CD4-positive, CD25-positive, alpha-beta regulatory T cell (primary cell): Measurements from ENCODE around the gene SORCS3. TPM values are rescaled to one million over a fixed set of nuclear protein-coding genes. Genes with fewer than 3 reads are reported as not detected.

Source experiments
- ATAC-seq, 2 donors: fragments of 150-1000 bp; cut with Tn5 transposase; one replicate each; pipeline ENCODE4 v1.10.0; 2021; ENCODE audit warnings: low read depth in 2 of 2, moderate number of reproducible peaks in 2 of 2, moderate library complexity in 1 of 2
- DNase-seq, 3 donors: peaks; one replicate each; pipeline versions ENCODE4 v3.0.0 to v3.0.0-alpha.2; 2012 to 2022; ENCODE audit warnings: mixed read lengths in 1 of 3
- H3K27ac ChIP-seq: one replicate; pipeline ENCODE4 v1.7.0; 2013; ENCODE audit warnings: mild to moderate bottlenecking, low read length; ENCODE audit not compliant: insufficient read depth, poor library complexity, severe bottlenecking
- H3K27me3 ChIP-seq: one replicate; pipeline ENCODE4 v1.7.0; 2013; ENCODE audit warnings: low read length; ENCODE audit not compliant: control insufficient read depth, insufficient read depth
- H3K36me3 ChIP-seq: one replicate; pipeline ENCODE4 v1.7.0; 2013; ENCODE audit warnings: mild to moderate bottlenecking, low read length, moderate library complexity; ENCODE audit not compliant: control insufficient read depth, insufficient read depth
- H3K4me1 ChIP-seq: 2 replicates; pipeline ENCODE4 v1.7.0; 2013; ENCODE audit warnings: mild to moderate bottlenecking, low read length; ENCODE audit not compliant: insufficient read depth, control insufficient read depth, poor library complexity, severe bottlenecking
- H3K4me3 ChIP-seq: one replicate; pipeline ENCODE4 v1.7.0; 2013; ENCODE audit warnings: low read depth, mild to moderate bottlenecking, low read length, moderate library complexity
- H3K9me3 ChIP-seq, 2 experiments: 1 replicate in 1 of 2; 2 replicates in 1 of 2; pipeline ENCODE4 v1.7.0; 2013; ENCODE audit warnings: low read length in 2 of 2, mild to moderate bottlenecking in 1 of 2, moderate library complexity in 1 of 2; ENCODE audit not compliant: control insufficient read depth in 2 of 2
- H3K27ac Mint-ChIP-seq, 3 donors: one replicate each; pipeline ENCODE4 v1.8.0; 2020 to 2022; ENCODE audit warnings: mild to moderate bottlenecking in 3 of 3, mixed read lengths in 3 of 3, moderate library complexity in 2 of 3
- H3K27me3 Mint-ChIP-seq: one replicate; pipeline ENCODE4 v1.8.0; 2022; ENCODE audit warnings: mild to moderate bottlenecking, mixed read lengths
- H3K36me3 Mint-ChIP-seq: one replicate; pipeline ENCODE4 v1.8.0; 2020; ENCODE audit warnings: mixed read lengths
- H3K4me1 Mint-ChIP-seq, 4 donors: one replicate each; pipeline ENCODE4 v1.8.0; 2020 to 2022; ENCODE audit warnings: mixed read lengths in 4 of 4, mild to moderate bottlenecking in 1 of 4
- H3K4me3 Mint-ChIP-seq, 4 donors: one replicate each; pipeline ENCODE4 v1.8.0; 2020 to 2022; ENCODE audit warnings: mild to moderate bottlenecking in 4 of 4, mixed read lengths in 4 of 4, moderate library complexity in 3 of 4
- H3K9me3 Mint-ChIP-seq, 7 donors: one replicate each; pipeline ENCODE4 v1.8.0; 2020 to 2022; ENCODE audit warnings: mixed read lengths in 7 of 7, mild to moderate bottlenecking in 3 of 7, moderate library complexity in 2 of 7
- polyA plus RNA-seq, 4 donors: library from polyadenylated mRNA; unstranded; fragments of 300-500 nt; fragmentation: Illumina TruSeq; gene quantifications; one replicate each; pipeline ENCODE4 v1.2.3, GENCODE V29; 2021
- total RNA-seq: library from RNA; stranded (reverse); gene quantifications from one replicate; pipeline ENCODE4 v1.2.3, GENCODE V29; 2022

Gene SORCS3
- total RNA-seq (not detected), polyA plus RNA-seq (under 1 TPM in 1 of 4 donors, not detected in 3; 0.35 TPM)

DNA sequence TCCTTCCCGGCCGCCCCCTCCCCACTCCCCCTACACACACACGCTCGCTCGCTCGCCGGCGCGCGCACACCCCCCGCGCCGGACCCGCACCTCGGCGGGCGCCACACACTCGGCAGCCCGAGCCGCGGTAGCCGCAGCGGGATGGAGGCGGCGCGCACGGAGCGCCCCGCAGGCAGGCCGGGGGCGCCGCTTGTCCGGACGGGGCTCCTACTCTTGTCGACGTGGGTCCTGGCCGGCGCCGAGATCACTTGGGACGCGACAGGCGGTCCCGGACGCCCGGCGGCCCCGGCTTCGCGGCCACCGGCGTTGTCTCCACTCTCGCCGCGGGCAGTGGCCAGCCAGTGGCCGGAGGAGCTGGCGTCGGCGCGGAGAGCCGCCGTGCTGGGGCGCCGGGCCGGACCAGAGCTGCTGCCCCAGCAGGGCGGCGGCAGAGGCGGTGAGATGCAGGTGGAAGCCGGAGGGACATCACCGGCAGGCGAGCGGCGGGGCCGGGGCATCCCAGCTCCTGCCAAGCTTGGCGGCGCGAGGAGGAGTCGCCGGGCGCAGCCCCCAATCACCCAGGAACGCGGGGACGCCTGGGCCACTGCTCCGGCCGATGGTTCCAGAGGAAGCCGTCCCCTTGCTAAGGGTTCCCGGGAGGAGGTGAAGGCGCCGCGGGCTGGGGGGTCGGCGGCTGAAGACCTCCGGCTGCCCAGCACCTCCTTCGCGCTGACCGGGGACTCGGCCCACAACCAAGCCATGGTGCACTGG lies at the start of gene SORCS3:
Gene SORCS3, plus strand, starts transcription at position 104 of the 750 bp plus-strand sequence.
- H3K4me1 ChIP-seq, result no peaks in the 10 kb centered on the region
- H3K27me3 Mint-ChIP-seq, result peaks cover 61% of the 10 kb centered on the region
- DNase-seq (no peak), ATAC-seq (no peak)
- no peaks in the 10 kb centered on the region for H3K9me3 ChIP-seq
- H3K27ac Mint-ChIP-seq, result no peak within 1 kb of the TSS
- H3K27ac ChIP-seq, result no peak within 1 kb of the TSS
- peaks cover 16% of the 10 kb centered on the region for H3K27me3 ChIP-seq
- H3K36me3 ChIP-seq, result no peaks in the 10 kb centered on the region
- peaks cover 0 to 8% (median 0%) of the 10 kb centered on the region in 7 donors for H3K9me3 Mint-ChIP-seq
- H3K4me3 Mint-ChIP-seq, result no peak within 1 kb of the TSS
- peaks cover 0 to 12% (median 2%) of the 10 kb centered on the region in 4 donors for H3K4me1 Mint-ChIP-seq
- no peaks in the 10 kb centered on the region for H3K36me3 Mint-ChIP-seq
- H3K4me3 ChIP-seq, result no peak within 1 kb of the TSS

GRCh38 chr10:104591441-104591840 lies 49.6 kb upstream of the SORCS3 start:
- Mint-ChIP-seq H3K9me3 (peaks cover 0 to 5% (median 0%) of the 10 kb centered on the region in 7 donors), H3K4me3 (no peak overlapping the region), H3K4me1 (peaks cover 0 to 14% (median 8%) of the 10 kb centered on the region in 4 donors), H3K27me3 (peaks cover 8% of the 10 kb centered on the region), H3K36me3 (no peaks in the 10 kb centered on the region), H3K27ac (no peak overlapping the region)
- peaks cover 3% of the 10 kb centered on the region for H3K27me3 ChIP-seq
- H3K4me1 ChIP-seq, result peaks cover 7% of the 10 kb centered on the region
- DNase-seq (no peak), ATAC-seq (no peak)
- H3K36me3 ChIP-seq, result no peaks in the 10 kb centered on the region
- H3K9me3 ChIP-seq, result no peaks in the 10 kb centered on the region
- H3K27ac ChIP-seq, result no peak overlapping the region
- no peak overlapping the region for H3K4me3 ChIP-seq

DNA sequence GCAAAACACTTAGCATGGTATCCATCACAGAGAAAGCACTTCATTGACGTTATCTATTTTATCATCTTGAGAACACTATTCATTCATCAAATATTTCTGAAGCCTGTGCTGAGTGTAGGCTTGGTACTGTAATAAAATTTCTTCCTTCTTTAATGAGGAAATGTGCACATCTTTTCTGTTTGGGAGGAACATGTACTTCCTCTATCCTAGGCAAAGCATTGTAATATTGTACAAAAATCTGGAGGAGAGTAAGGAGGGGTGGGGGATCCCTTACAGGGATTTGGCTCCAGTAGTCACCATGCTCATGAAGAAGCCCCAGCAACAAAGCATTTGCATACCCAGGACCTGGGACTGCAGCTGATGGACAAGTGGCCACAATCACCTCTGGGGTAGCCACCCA lies 39.9 kb upstream of the SORCS3 start:
- DNase-seq, result no peak
- no peak overlapping the region for H3K27ac ChIP-seq

GRCh38 chr10:104608091-104608828 lies 32.8 kb upstream of the SORCS3 start:
- no peak overlapping the region for H3K27ac ChIP-seq
- Mint-ChIP-seq H3K27ac (no peak overlapping the region), H3K36me3 (no peaks in the 10 kb centered on the region), H3K27me3 (peaks cover 5% of the 10 kb centered on the region), H3K9me3 (peaks cover 0 to 5% (median 2%) of the 10 kb centered on the region in 7 donors), H3K4me3 (no peak overlapping the region), H3K4me1 (peaks cover 0 to 2% (median 0%) of the 10 kb centered on the region in 4 donors)
- ATAC-seq (no peak), DNase-seq (no peak)
- H3K4me3 ChIP-seq, result no peak overlapping the region
- H3K36me3 ChIP-seq, result no peaks in the 10 kb centered on the region
- H3K27me3 ChIP-seq, result no peaks in the 10 kb centered on the region
- peaks cover 0 to 5% of the 10 kb centered on the region in 2 experiments for H3K9me3 ChIP-seq
- H3K4me1 ChIP-seq, result no peaks in the 10 kb centered on the region

More for the DNA sequence above, 39.9 kb upstream of the SORCS3 start:
- Histone ChIP-seq H3K9me3 (no peaks in the 10 kb centered on the region), H3K4me3 (no peak overlapping the region), H3K4me1 (no peaks in the 10 kb centered on the region), H3K36me3 (no peaks in the 10 kb centered on the region), H3K27me3 (no peaks in the 10 kb centered on the region)
- Mint-ChIP-seq H3K9me3 (peaks cover 0 to 5% (median 0%) of the 10 kb centered on the region in 7 donors), H3K27ac (no peak overlapping the region), H3K27me3 (peaks cover 10% of the 10 kb centered on the region), H3K4me3 (no peak overlapping the region), H3K4me1 (no peaks in the 10 kb centered on the region), H3K36me3 (no peaks in the 10 kb centered on the region)
- ATAC-seq, result no peak

GRCh38 chr10:104612571-104613205 lies 28.4 kb upstream of the SORCS3 start:
- Mint-ChIP-seq H3K4me1 (peaks cover 0 to 2% (median 0%) of the 10 kb centered on the region in 4 donors), H3K9me3 (peaks cover 0 to 3% (median 2%) of the 10 kb centered on the region in 7 donors), H3K36me3 (no peaks in the 10 kb centered on the region), H3K27ac (no peak overlapping the region), H3K4me3 (no peak overlapping the region), H3K27me3 (peaks cover 5% of the 10 kb centered on the region)
- Histone ChIP-seq H3K4me1 (no peaks in the 10 kb centered on the region), H3K9me3 (peaks cover 0 to 5% of the 10 kb centered on the region in 2 experiments), H3K27ac (no peak overlapping the region), H3K27me3 (no peaks in the 10 kb centered on the region), H3K4me3 (no peak overlapping the region), H3K36me3 (no peaks in the 10 kb centered on the region)
- DNase-seq (no peak), ATAC-seq (no peak)

DNA sequence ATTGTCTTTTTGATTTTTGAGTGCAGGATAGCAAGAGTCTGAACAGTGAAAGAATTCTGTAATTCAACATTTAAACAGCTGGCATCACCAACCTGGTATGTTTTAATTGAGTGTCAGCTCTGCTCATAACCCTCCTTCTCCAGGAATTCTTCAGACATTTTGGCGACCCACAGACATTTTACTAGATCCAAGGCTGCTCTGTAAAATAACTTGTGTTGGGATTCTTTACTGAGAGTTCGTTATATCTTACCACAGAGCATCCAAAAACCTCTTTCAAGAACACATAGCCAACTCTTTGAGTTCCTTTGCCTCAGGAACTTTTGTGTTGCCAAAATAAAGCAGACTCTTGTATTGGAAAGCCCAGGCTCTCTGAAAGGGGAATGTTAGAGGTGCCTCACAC lies 27.7 kb upstream of the SORCS3 start:
- Histone ChIP-seq H3K4me1 (no peaks in the 10 kb centered on the region), H3K36me3 (no peaks in the 10 kb centered on the region), H3K27me3 (no peaks in the 10 kb centered on the region), H3K27ac (no peak overlapping the region), H3K4me3 (no peak overlapping the region), H3K9me3 (peaks cover 0 to 5% of the 10 kb centered on the region in 2 experiments)
- H3K27me3 Mint-ChIP-seq, result peaks cover 7% of the 10 kb centered on the region
- H3K9me3 Mint-ChIP-seq, result peaks cover 0 to 3% (median 2%) of the 10 kb centered on the region in 7 donors
- DNase-seq, result no peak
- H3K27ac Mint-ChIP-seq, result no peak overlapping the region
- no peak overlapping the region for H3K4me3 Mint-ChIP-seq
- ATAC-seq, result no peak
- H3K36me3 Mint-ChIP-seq, result no peaks in the 10 kb centered on the region
- H3K4me1 Mint-ChIP-seq, result peaks cover 0 to 2% (median 0%) of the 10 kb centered on the region in 4 donors

GRCh38 chr10:104614245-104614831 lies 26.8 kb upstream of the SORCS3 start:
- DNase-seq (peak in 1 of 3 donors; percentile 35), ATAC-seq (no peak)
- no peaks in the 10 kb centered on the region for H3K36me3 ChIP-seq
- no peak overlapping the region for H3K27ac ChIP-seq
- H3K9me3 Mint-ChIP-seq, result peaks cover 0 to 3% (median 1%) of the 10 kb centered on the region in 7 donors
- peaks cover 7% of the 10 kb centered on the region for H3K27me3 Mint-ChIP-seq
- H3K36me3 Mint-ChIP-seq, result no peaks in the 10 kb centered on the region
- H3K27ac Mint-ChIP-seq, result no peak overlapping the region
- no peak overlapping the region for H3K4me3 Mint-ChIP-seq
- H3K4me1 ChIP-seq, result no peaks in the 10 kb centered on the region
- H3K4me3 ChIP-seq, result no peak overlapping the region
- peaks cover 0 to 5% of the 10 kb centered on the region in 2 experiments for H3K9me3 ChIP-seq
- no peaks in the 10 kb centered on the region for H3K27me3 ChIP-seq
- H3K4me1 Mint-ChIP-seq, result peaks cover 0 to 2% (median 0%) of the 10 kb centered on the region in 4 donors
